ENCODE measurements around the gene ADAMTS20.

DNA sequence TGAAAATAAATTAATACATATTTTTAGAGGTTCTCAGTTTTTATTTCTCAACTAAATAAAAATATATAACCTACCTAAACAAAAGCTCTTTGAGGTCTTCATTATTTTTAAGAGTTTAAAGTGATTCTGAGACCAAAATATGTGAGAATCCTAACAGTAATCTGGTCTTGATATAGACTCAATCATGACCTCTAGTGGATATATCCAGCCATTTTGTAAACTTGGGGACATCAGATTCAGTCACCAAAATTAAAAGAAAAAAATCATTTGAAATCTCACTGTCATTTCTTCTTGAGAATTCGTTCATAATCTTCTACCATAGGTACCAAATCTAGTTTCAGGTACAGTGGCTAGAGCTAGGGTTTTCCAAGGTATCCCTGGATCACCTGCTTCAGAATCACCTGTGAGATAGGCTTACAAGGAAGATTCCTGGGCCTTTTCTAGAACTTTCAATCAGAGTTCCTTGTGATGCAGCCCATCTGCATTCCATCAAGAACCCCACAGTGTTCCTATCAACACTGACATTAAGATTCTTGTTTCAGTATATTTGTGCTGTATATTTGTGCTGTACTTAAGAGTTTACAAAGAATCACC is 214.9 kb downstream of the ADAMTS20 start:
- TF ChIP-seq POLR2A (IDR thresholded peaks at IDR 0.05) (no peak), POLR2AphosphoS5 (IDR thresholded peaks at IDR 0.05) (no peak)
- TF ChIP-seq, protein P1, sequence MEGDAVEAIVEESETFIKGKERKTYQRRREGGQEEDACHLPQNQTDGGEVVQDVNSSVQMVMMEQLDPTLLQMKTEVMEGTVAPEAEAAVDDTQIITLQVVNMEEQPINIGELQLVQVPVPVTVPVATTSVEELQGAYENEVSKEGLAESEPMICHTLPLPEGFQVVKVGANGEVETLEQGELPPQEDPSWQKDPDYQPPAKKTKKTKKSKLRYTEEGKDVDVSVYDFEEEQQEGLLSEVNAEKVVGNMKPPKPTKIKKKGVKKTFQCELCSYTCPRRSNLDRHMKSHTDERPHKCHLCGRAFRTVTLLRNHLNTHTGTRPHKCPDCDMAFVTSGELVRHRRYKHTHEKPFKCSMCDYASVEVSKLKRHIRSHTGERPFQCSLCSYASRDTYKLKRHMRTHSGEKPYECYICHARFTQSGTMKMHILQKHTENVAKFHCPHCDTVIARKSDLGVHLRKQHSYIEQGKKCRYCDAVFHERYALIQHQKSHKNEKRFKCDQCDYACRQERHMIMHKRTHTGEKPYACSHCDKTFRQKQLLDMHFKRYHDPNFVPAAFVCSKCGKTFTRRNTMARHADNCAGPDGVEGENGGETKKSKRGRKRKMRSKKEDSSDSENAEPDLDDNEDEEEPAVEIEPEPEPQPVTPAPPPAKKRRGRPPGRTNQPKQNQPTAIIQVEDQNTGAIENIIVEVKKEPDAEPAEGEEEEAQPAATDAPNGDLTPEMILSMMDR (IDR thresholded peaks at IDR 0.05) = peak in 2 of 3 donors; percentile 35 to 37

Data from breast epithelium (tissue), 3 donors.